ENCODE measurements around the gene PIEZO1. TPM values are rescaled to one million over a fixed set of nuclear protein-coding genes. Genes with fewer than 3 reads are reported as not detected.
A peak's percentile ranks its signal among the peaks of the same experiment; 100 is the strongest.

Gene PIEZO1
- total RNA-seq, 2 donors from 2014 or later = 84.8 to 298 TPM

GRCh38 chr16:88685156-88686061 lies 99.6 kb downstream of the PIEZO1 start:
- Mint-ChIP-seq H3K4me3 (peak overlapping the region; percentile 41), H3K27me3 (no peaks in the 10 kb centered on the region), H3K4me1 (ENCODE audit: low read depth in 2 of 2) (peaks cover 16 to 18% of the 10 kb centered on the region in 2 donors), H3K9me3 (no peaks in the 10 kb centered on the region), H3K36me3 (no peaks in the 10 kb centered on the region), H3K27ac (no peak overlapping the region)
- no peak for ATAC-seq
- DNase-seq (ENCODE audit: low spot score) = no peak

GRCh38 chr16:88684569-88685155 lies 100.4 kb downstream of the PIEZO1 start:
- H3K4me1 Mint-ChIP-seq (ENCODE audit: low read depth in 2 of 2) = peaks cover 16 to 18% of the 10 kb centered on the region in 2 donors
- H3K27me3 Mint-ChIP-seq = no peaks in the 10 kb centered on the region
- H3K4me3 Mint-ChIP-seq = peak overlapping the region; percentile 41
- H3K9me3 Mint-ChIP-seq = no peaks in the 10 kb centered on the region
- ATAC-seq (no peak), DNase-seq (ENCODE audit: low spot score) (no peak)
- no peaks in the 10 kb centered on the region for H3K36me3 Mint-ChIP-seq
- H3K27ac Mint-ChIP-seq = no peak overlapping the region

DNA sequence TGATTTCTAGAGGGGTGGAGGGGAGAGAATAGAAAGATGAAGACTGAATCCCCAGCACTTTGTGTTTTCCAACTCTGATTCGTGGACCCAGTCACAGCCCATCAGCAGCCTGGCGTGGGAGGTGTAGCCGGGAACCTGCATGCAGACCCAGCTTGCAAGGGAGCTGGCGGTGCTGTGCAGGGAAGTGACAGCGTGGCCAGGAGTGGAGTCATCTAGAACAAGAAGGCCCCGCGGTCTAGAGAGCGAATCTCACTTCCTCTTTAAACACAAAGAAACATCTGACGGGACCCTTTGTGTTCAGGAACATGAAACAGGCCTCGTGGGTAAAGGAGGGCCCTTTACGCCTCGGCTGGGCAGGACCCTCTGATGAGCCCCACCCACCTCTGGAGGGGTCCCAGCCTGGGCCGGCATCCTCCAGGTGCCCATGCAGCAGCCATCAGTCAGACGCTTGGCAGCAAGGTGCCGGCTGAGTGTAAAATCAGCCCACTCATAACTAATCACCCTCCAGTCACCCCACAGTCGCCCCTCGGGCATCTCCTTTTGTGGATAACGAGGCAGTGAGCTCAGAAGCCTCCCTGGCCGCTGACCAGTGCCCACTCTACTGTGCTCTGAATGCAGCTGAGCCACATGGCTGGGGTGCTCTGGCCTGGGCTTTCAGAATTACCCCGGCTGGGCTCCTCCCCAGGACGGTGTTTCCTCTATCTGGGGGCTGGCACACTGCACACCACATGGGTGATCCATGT lies 103.1 kb downstream of the PIEZO1 start:
- Mint-ChIP-seq H3K4me1 (ENCODE audit: low read depth in 2 of 2) (peaks cover 16 to 18% of the 10 kb centered on the region in 2 donors), H3K27me3 (no peaks in the 10 kb centered on the region), H3K4me3 (peak overlapping the region; percentile 66), H3K9me3 (no peaks in the 10 kb centered on the region), H3K27ac (peak overlapping the region; percentile 77 to 84), H3K36me3 (no peaks in the 10 kb centered on the region)
- DNase-seq (ENCODE audit: low spot score) = no peak
- peak in 1 of 2 donors; percentile 63 for ATAC-seq

DNA sequence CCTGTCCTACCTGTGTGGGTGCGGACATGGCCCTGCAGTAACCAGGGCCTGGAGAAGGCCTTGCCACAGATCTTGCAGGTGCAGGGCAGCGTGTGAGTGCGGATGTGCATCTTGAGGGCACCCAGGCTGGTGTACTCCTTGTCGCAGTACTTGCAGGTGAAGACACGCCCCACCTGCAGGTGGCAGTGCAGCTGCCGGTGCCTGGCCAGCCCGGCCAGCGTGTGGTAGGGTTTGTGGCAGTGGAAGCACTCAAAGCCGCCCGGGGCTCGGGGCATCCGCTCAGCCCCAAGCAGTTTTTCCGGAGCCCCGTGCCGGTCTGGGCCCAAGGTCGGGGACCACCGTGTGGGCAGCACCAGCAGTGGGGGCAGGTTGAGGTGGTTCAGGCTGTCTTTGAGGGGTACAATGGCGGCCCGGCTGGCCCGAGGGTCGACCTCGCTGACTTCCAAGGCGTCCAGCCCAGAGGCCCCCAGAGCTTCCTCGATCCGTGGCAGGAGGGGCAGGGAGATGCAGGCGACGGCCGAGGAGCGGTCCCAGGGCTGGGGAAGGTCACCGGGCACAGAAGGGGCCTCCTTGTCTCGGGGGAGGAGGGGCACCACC lies 103.8 kb downstream of the PIEZO1 start:
- Mint-ChIP-seq H3K4me1 (ENCODE audit: low read depth in 2 of 2) (peaks cover 16 to 18% of the 10 kb centered on the region in 2 donors), H3K27ac (peak overlapping the region; percentile 77 to 84)
- peak in 1 of 2 donors; percentile 33 for ATAC-seq

GRCh38 chr16:88680554-88681083 lies 104.4 kb downstream of the PIEZO1 start:
- H3K9me3 Mint-ChIP-seq = no peaks in the 10 kb centered on the region
- H3K4me3 Mint-ChIP-seq = no peak overlapping the region
- DNase-seq (ENCODE audit: low spot score) = no peak
- peak overlapping the region in 1 of 2 donors; percentile 77 for H3K27ac Mint-ChIP-seq
- no peak for ATAC-seq
- H3K4me1 Mint-ChIP-seq (ENCODE audit: low read depth in 2 of 2) = peaks cover 16 to 18% of the 10 kb centered on the region in 2 donors
- no peaks in the 10 kb centered on the region for H3K36me3 Mint-ChIP-seq
- no peaks in the 10 kb centered on the region for H3K27me3 Mint-ChIP-seq

More for the DNA sequence above, 103.8 kb downstream of the PIEZO1 start:
- no peak for DNase-seq (ENCODE audit: low spot score)
- Mint-ChIP-seq H3K9me3 (no peaks in the 10 kb centered on the region), H3K4me3 (peak overlapping the region; percentile 66), H3K27me3 (no peaks in the 10 kb centered on the region), H3K36me3 (no peaks in the 10 kb centered on the region)

GRCh38 chr16:88678224-88678979 lies 106.6 kb downstream of the PIEZO1 start:
- no peaks in the 10 kb centered on the region for H3K9me3 Mint-ChIP-seq
- ATAC-seq = no peak
- H3K36me3 Mint-ChIP-seq = no peaks in the 10 kb centered on the region
- H3K27ac Mint-ChIP-seq = no peak overlapping the region
- no peaks in the 10 kb centered on the region for H3K27me3 Mint-ChIP-seq
- peaks cover 11 to 12% of the 10 kb centered on the region in 2 donors for H3K4me1 Mint-ChIP-seq (ENCODE audit: low read depth in 2 of 2)
- DNase-seq (ENCODE audit: low spot score) = no peak
- H3K4me3 Mint-ChIP-seq = no peak overlapping the region

GRCh38 chr16:88677721-88678120 lies 107.3 kb downstream of the PIEZO1 start:
- DNase-seq (ENCODE audit: low spot score) (no peak), ATAC-seq (no peak)
- no peak overlapping the region for H3K4me3 Mint-ChIP-seq
- no peaks in the 10 kb centered on the region for H3K27me3 Mint-ChIP-seq
- H3K4me1 Mint-ChIP-seq (ENCODE audit: low read depth in 2 of 2) = peaks cover 11 to 12% of the 10 kb centered on the region in 2 donors
- H3K27ac Mint-ChIP-seq = no peak overlapping the region
- no peaks in the 10 kb centered on the region for H3K36me3 Mint-ChIP-seq
- H3K9me3 Mint-ChIP-seq = no peaks in the 10 kb centered on the region

DNA sequence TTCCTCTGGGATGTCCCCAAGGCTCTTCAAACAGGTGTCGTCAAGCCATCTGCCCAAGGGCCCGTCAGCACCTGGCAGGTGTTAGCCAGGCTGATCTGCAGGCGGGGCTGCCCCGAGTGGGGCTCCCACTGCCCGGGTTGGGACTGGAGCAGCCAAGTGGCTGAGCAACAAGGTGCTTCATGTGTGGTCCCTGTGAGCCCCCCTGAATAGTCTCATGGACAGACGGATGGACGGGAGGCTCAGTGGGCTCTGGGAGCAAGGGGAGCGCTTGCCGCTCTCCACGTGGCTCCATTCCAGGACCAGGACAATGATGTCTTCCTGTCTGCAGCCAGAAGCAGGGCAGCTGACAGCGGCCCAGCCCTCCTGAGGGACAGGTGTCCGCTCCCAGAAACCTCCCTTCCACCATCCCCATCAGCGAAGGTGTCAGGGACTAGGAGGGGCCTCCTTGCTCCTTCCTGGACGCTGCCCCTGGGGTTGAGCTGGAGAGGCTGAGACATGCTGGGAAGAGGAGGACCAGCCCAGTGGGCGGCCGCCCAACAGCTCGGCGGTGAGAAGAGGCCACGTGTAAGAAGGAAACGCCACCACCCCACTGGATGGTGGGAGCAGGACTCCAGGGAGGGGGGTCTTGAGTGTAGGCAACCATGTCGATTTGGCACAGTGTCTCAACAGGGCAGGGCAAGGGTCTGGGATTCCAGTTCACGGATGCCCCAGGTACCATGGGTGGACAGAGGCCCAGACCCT lies 108.3 kb downstream of the PIEZO1 start:
- DNase-seq (ENCODE audit: low spot score) (no peak), ATAC-seq (no peak)
- H3K4me1 Mint-ChIP-seq (ENCODE audit: low read depth in 2 of 2) = peaks cover 2 to 5% of the 10 kb centered on the region in 2 donors
- no peak overlapping the region for H3K4me3 Mint-ChIP-seq
- no peak overlapping the region for H3K27ac Mint-ChIP-seq
- no peaks in the 10 kb centered on the region for H3K9me3 Mint-ChIP-seq
- H3K27me3 Mint-ChIP-seq = no peaks in the 10 kb centered on the region
- no peaks in the 10 kb centered on the region for H3K36me3 Mint-ChIP-seq

GRCh38 chr16:88673716-88674379 lies 111.2 kb downstream of the PIEZO1 start:
- no peak for DNase-seq (ENCODE audit: low spot score)
- ATAC-seq = no peak
- no peak overlapping the region for H3K27ac Mint-ChIP-seq

GRCh38 chr16:88672776-88673175 lies 112.2 kb downstream of the PIEZO1 start:
- Mint-ChIP-seq H3K9me3 (no peaks in the 10 kb centered on the region), H3K36me3 (no peaks in the 10 kb centered on the region), H3K27me3 (no peaks in the 10 kb centered on the region), H3K4me3 (no peak overlapping the region), H3K27ac (no peak overlapping the region), H3K4me1 (ENCODE audit: low read depth in 2 of 2) (no peaks in the 10 kb centered on the region)
- ATAC-seq (no peak), DNase-seq (ENCODE audit: low spot score) (no peak)

More at GRCh38 chr16:88673716-88674379, 111.2 kb downstream of the PIEZO1 start:
- no peaks in the 10 kb centered on the region for H3K9me3 Mint-ChIP-seq
- H3K36me3 Mint-ChIP-seq = no peaks in the 10 kb centered on the region
- H3K4me3 Mint-ChIP-seq = no peak overlapping the region
- no peaks in the 10 kb centered on the region for H3K27me3 Mint-ChIP-seq
- no peaks in the 10 kb centered on the region for H3K4me1 Mint-ChIP-seq (ENCODE audit: low read depth in 2 of 2)

DNA sequence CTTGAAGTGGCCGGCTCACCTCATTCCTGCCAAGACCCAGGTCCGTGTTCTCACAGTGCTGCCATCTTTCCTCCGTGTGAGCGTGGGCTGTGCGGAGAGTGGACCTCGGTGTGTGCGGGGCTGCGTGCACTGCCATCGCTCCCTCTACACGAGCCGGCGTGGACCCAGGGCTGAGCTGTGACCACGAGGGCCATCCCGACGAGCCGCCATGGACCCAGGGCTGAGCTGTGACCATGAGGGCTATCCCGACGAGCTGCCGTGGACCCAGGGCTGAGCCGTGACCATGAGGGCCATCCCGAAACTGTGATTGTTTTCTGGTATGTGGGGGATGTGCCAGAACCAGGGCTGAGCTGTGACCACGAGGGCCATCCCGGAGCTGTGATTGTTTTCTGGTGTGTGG lies 113.2 kb downstream of the PIEZO1 start:
- no peak for ATAC-seq
- Mint-ChIP-seq H3K4me3 (no peak overlapping the region), H3K9me3 (no peaks in the 10 kb centered on the region), H3K27ac (no peak overlapping the region), H3K4me1 (ENCODE audit: low read depth in 2 of 2) (no peaks in the 10 kb centered on the region), H3K27me3 (no peaks in the 10 kb centered on the region), H3K36me3 (no peaks in the 10 kb centered on the region)
- no peak for DNase-seq (ENCODE audit: low spot score)

DNA sequence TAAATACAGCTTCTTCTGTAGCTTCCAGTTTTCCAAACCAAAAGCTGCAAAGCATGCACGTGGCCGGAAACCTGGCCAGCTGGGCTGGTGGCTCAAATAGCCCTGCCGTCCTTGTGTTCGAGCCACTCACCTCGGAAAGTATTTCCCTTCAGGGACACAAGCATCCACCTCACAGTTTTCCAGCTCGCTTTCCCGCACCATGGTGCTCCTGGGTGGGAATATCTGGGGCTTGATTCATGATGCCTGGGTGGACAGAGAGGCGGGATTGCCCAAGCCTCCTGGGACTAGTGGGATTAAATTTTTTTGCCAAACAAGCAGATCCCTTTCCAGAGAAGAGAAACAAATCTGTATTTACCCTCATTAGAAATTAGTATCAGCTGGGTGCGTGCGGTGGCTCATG lies 115.0 kb downstream of the PIEZO1 start:
- no peak for ATAC-seq
- no peaks in the 10 kb centered on the region for H3K27me3 Mint-ChIP-seq
- no peak for DNase-seq (ENCODE audit: low spot score)
- peaks cover 0 to 2% of the 10 kb centered on the region in 2 donors for H3K4me1 Mint-ChIP-seq (ENCODE audit: low read depth in 2 of 2)
- no peak overlapping the region for H3K27ac Mint-ChIP-seq
- H3K4me3 Mint-ChIP-seq = no peak overlapping the region
- H3K9me3 Mint-ChIP-seq = no peaks in the 10 kb centered on the region
- H3K36me3 Mint-ChIP-seq = no peaks in the 10 kb centered on the region

Data from natural killer cell treated with Interleukin-12 subunit alpha and Interleukin-12 subunit beta and Interleukin-15 and Interleukin-18, amount 100 ng/mL, for 72 hours (primary cell).